Upper lobe of left lung (tissue), 6 donors: ENCODE results near the gene DYSF. TPM values are rescaled to one million over a fixed set of nuclear protein-coding genes. Genes with fewer than 3 reads are reported as not detected.

Experiments used
- ATAC-seq, 2 donors: fragments of 200-7000 bp; cut with Tn5 transposase; one replicate each; pipeline ENCODE4 v1.9.1; 2022; ENCODE audit warnings: mild to moderate bottlenecking in 2 of 2, moderate library complexity in 2 of 2; ENCODE audit not compliant: low FRiP score in 2 of 2
- DNase-seq, 2 donors: peaks; one replicate each; pipeline ENCODE4 v3.0.0-alpha.2; 2019 to 2020
- H3K27ac ChIP-seq, 4 donors: fragments of 200-600 bp; sonication (generic); one replicate each; pipeline ENCODE4 v1.5.1; 2016 to 2019
- H3K27me3 ChIP-seq, 4 donors: fragments of 200-600 bp; sonication (generic); one replicate each; pipeline ENCODE4 v1.5.1; 2017 to 2019
- H3K36me3 ChIP-seq, 4 donors: fragments of 200-600 bp; sonication (generic); one replicate each; pipeline ENCODE4 v1.5.1; 2016 to 2019
- H3K4me1 ChIP-seq, 4 donors: fragments of 200-600 bp; sonication (generic); one replicate each; pipeline ENCODE4 v1.5.1; 2018 to 2019
- H3K4me3 ChIP-seq, 4 donors: fragments of 200-600 bp; sonication (generic); one replicate each; pipeline ENCODE4 v1.5.1; 2017 to 2019; ENCODE audit warnings: mild to moderate bottlenecking in 2 of 4, moderate library complexity in 1 of 4
- H3K9me3 ChIP-seq, 4 donors: fragments of 200-600 bp; sonication (generic); one replicate each; pipeline ENCODE4 v1.5.1; 2018 to 2019
- CTCF ChIP-seq, 6 experiments: fragments of 450-650 bp in 4 of 6; fragments of 200-600 bp in 2 of 6; sonication (generic) in 2 of 6; IDR thresholded peaks; one replicate each; pipeline ENCODE4 v1.5.1; 2016 to 2019; ENCODE audit warnings: antibody characterized with exemption in 6 of 6
- EP300 ChIP-seq, 4 donors: sonication (generic); formaldehyde crosslinking; IDR thresholded peaks; one replicate each; pipeline ENCODE4 v1.5.1; 2017; ENCODE audit warnings: antibody characterized with exemption in 4 of 4, control low read depth in 2 of 4
- POLR2A ChIP-seq, 4 donors: fragments of 450-650 bp; IDR thresholded peaks; one replicate each; pipeline ENCODE4 v1.5.1; 2016 to 2017; ENCODE audit warnings: antibody characterized with exemption in 4 of 4, mild to moderate bottlenecking in 2 of 4
- POLR2AphosphoS5 ChIP-seq, 2 donors: sonication (generic); formaldehyde crosslinking; IDR thresholded peaks; one replicate each; pipeline ENCODE4 v1.5.1; 2017; ENCODE audit warnings: antibody characterized with exemption in 2 of 2
- WGBS, 2 donors: methylation state at CpG; one replicate each; pipeline ENCODE4 v1.1.5; 2017 to 2018; 5-methylcytosine and 5-hydroxymethylcytosine counted together
- total RNA-seq, 6 donors: library from RNA; depleted of rRNA in 4 of 6; stranded (reverse); fragments of >200 nt in 4 of 6; gene quantifications; one replicate each; pipeline versions ENCODE4 v1.1.0 to v1.2.1, GENCODE V29; 2016 to 2021
- donor health status: DM: no; HTN: no; CAD: no; lungs with moderate emphysema.
- donor health status: DM: no; HTN: yes; CAD: no; lungs with severe emphysema.

The DYSF gene
- total RNA-seq, 6 donors from 2014 or later: 17.5 to 72.7 (median 42.7) TPM

GRCh38 chr2:71578767-71579342 is 125.5 kb downstream of the DYSF start:
- Histone ChIP-seq H3K36me3 (peaks cover 0 to 48% (median 9%) of the 10 kb centered on the region in 4 donors), H3K27ac (peak overlapping the region in 3 of 4 donors; percentile 35 to 60 (median 44)), H3K4me3 (no peak overlapping the region), H3K27me3 (no peaks in the 10 kb centered on the region), H3K4me1 (no peaks in the 10 kb centered on the region), H3K9me3 (no peaks in the 10 kb centered on the region)
- WGBS, 2 donors: 79 to 82% methylated on average over 19 to 20 of the region's 20 CpGs
- no peak for TF ChIP-seq POLR2A (IDR thresholded peaks at IDR 0.05)
- TF ChIP-seq POLR2AphosphoS5 (IDR thresholded peaks at IDR 0.05): no peak
- no peak for TF ChIP-seq EP300 (IDR thresholded peaks at IDR 0.05)
- TF ChIP-seq CTCF (IDR thresholded peaks at IDR 0.05): no peak
- ATAC-seq (peak; percentile 27 to 70), DNase-seq (no peak)

- H3K9me3 ChIP-seq: no peaks in the 10 kb centered on the region
- TF ChIP-seq POLR2AphosphoS5 (IDR thresholded peaks at IDR 0.05): no peak
- no peak for TF ChIP-seq CTCF (IDR thresholded peaks at IDR 0.05)
- no peak for TF ChIP-seq POLR2A (IDR thresholded peaks at IDR 0.05)
- TF ChIP-seq EP300 (IDR thresholded peaks at IDR 0.05): no peak
- WGBS, 2 donors: 67 to 88% methylated on average over 1 to 10 of the region's 10 CpGs
- H3K4me1 ChIP-seq: no peaks in the 10 kb centered on the region
- no peak overlapping the region for H3K4me3 ChIP-seq
- ATAC-seq (no peak), DNase-seq (no peak)
- H3K27ac ChIP-seq: no peak overlapping the region
- peaks cover 0 to 37% (median 6%) of the 10 kb centered on the region in 4 donors for H3K36me3 ChIP-seq
- no peaks in the 10 kb centered on the region for H3K27me3 ChIP-seq
Observed at GRCh38 chr2:71581026-71581425, 127.7 kb downstream of the DYSF start.

DNA sequence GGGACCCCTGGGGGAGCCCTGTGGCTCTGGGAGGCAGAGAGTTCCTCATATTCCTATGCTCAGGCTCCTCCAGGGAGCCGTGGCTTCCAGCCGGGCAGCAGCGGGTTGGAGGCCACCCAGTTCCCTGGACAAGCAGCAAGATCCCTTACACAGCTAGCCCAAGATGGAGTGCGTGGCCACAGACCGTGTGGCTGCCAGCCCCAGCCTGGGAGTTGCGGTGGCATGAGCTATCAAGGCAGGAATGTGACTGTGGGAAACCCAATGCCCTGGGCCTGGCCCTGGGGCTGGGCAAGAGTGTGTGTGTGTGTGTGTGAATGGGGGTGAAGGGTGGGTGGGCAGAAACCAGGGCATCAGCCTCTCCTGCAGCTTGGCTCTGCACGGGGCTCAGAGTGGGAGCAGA is 130.5 kb downstream of the DYSF start:
- Histone ChIP-seq H3K27ac (no peak overlapping the region), H3K4me3 (no peak overlapping the region), H3K36me3 (peaks cover 0 to 19% (median 1%) of the 10 kb centered on the region in 4 donors), H3K27me3 (no peaks in the 10 kb centered on the region), H3K4me1 (no peaks in the 10 kb centered on the region), H3K9me3 (no peaks in the 10 kb centered on the region)
- WGBS, 2 donors: 80 to 90% methylated on average over 1 to 7 of the region's 7 CpGs
- ATAC-seq: no peak
- no peak for TF ChIP-seq POLR2A (IDR thresholded peaks at IDR 0.05)
- TF ChIP-seq POLR2AphosphoS5 (IDR thresholded peaks at IDR 0.05): no peak
- TF ChIP-seq CTCF (IDR thresholded peaks at IDR 0.05): no peak
- no peak for TF ChIP-seq EP300 (IDR thresholded peaks at IDR 0.05)
- no peak for DNase-seq

DNA sequence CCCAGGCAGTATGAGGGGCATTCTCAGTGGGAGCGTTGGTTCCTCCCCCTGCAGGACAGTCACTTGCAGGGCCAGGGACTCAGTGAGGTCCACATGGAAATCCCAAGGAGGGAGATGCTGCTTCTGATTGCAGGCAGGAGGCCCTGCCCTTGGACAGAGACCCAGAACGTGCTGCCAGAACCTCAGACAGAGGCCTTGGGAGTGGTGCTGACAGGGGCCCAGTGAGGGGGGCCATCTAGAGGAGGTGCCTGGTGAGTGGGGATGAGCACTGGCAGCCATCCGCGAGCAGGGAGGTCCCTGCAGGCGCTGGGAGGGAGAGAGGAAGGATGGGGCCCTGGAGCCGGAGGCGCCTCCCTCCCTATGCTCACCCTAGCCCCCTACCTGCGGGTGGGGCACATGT is 133.1 kb downstream of the DYSF start:
- H3K36me3 ChIP-seq: peaks cover 0 to 19% (median 4%) of the 10 kb centered on the region in 4 donors
- no peaks in the 10 kb centered on the region for H3K4me1 ChIP-seq
- H3K27me3 ChIP-seq: no peaks in the 10 kb centered on the region
- H3K9me3 ChIP-seq: no peaks in the 10 kb centered on the region
- WGBS, 2 donors: 88% methylated on average over 8 of the region's 8 CpGs
- DNase-seq (no peak), ATAC-seq (no peak)
- TF ChIP-seq POLR2AphosphoS5 (IDR thresholded peaks at IDR 0.05) (no peak), POLR2A (IDR thresholded peaks at IDR 0.05) (no peak), CTCF (IDR thresholded peaks at IDR 0.05) (no peak), EP300 (IDR thresholded peaks at IDR 0.05) (no peak)
- no peak overlapping the region for H3K4me3 ChIP-seq
- H3K27ac ChIP-seq: no peak overlapping the region

GRCh38 chr2:71587509-71588073 is 134.2 kb downstream of the DYSF start:
- Histone ChIP-seq H3K27me3 (no peaks in the 10 kb centered on the region), H3K9me3 (no peaks in the 10 kb centered on the region), H3K27ac (peak overlapping the region in 1 of 4 donors; percentile 15), H3K36me3 (peaks cover 0 to 19% (median 4%) of the 10 kb centered on the region in 4 donors), H3K4me3 (no peak overlapping the region), H3K4me1 (peaks cover 0 to 9% (median 3%) of the 10 kb centered on the region in 4 donors)
- ATAC-seq (no peak), DNase-seq (no peak)
- no peak for TF ChIP-seq POLR2AphosphoS5 (IDR thresholded peaks at IDR 0.05)
- no peak for TF ChIP-seq POLR2A (IDR thresholded peaks at IDR 0.05)
- no peak for TF ChIP-seq EP300 (IDR thresholded peaks at IDR 0.05)
- TF ChIP-seq CTCF (IDR thresholded peaks at IDR 0.05): no peak
- WGBS, 2 donors: 96 to 97% methylated on average over 4 of the region's 4 CpGs
